Measurements from ENCODE around the gene PDXK. TPM values are rescaled to one million over a fixed set of nuclear protein-coding genes. Genes with fewer than 3 reads are reported as not detected.

PDXK gene
- total and polyA plus RNA-seq, 2 of the 8 experiments (the other 6 are each of a cell fraction or from before 2014, with no cell fraction given), result 78.0 to 112 TPM

- no peak for TF ChIP-seq SIRT6 (IDR thresholded peaks at IDR 0.05; ENCODE audit: low read length)
- no peak for TF ChIP-seq CREB1 (IDR thresholded peaks at IDR 0.05)
- no peak for TF ChIP-seq KDM1A (IDR thresholded peaks at IDR 0.05; ENCODE audit: borderline replicate concordance, low read length)
- TF ChIP-seq YY1 (IDR thresholded peaks at IDR 0.05; ENCODE audit: low read depth, low read length), result no peak
- no peak for TF ChIP-seq KDM4A (IDR thresholded peaks at IDR 0.05; ENCODE audit: low read depth, low read length, severe bottlenecking)
- TF ChIP-seq TEAD4 (IDR thresholded peaks at IDR 0.05; ENCODE audit: low read depth, low read length), result no peak
- TF ChIP-seq CHD1 (IDR thresholded peaks at IDR 0.05; ENCODE audit: low read depth, low read length), result no peak
- TF ChIP-seq SRF (IDR thresholded peaks at IDR 0.05; ENCODE audit: low read depth, low read length), result no peak
- no peak for TF ChIP-seq TBP (IDR thresholded peaks at IDR 0.05; ENCODE audit: low read depth, low read length)
- no peak for TF ChIP-seq SP2 (IDR thresholded peaks at IDR 0.05; ENCODE audit: low read length)
- no peak overlapping the region for H3K14ac ChIP-seq (ENCODE audit: insufficient read length)
- H3K23me2 ChIP-seq (ENCODE audit: low read depth, low read length), result no peaks in the 10 kb centered on the region
- no peak overlapping the region for H3K23ac ChIP-seq (ENCODE audit: insufficient read length)
- no peak overlapping the region for H3K18ac ChIP-seq (ENCODE audit: extremely low read depth, low read length)
- H3K4me1 ChIP-seq (replicated peaks in 1 of 4; ENCODE audit: control insufficient read depth in 3 of 4, insufficient read depth in 4 of 4, low read length in 3 of 4), result no peaks in the 10 kb centered on the region
- no peak overlapping the region for H3K4me3 ChIP-seq (ENCODE audit: extremely low read depth in 1 of 4, insufficient read depth in 2 of 4, low read depth in 3 of 4, low read length in 4 of 4)
- CTCF ChIA-PET (ENCODE audit: partially characterized antibody), result interaction anchor here (0.8 to 0.9 kb wide), 2 partner anchors 134 to 136 kb away, joined by 3 read pairs; no protein-coding TSS in a partner anchor
- peaks cover 13 to 15% of the 10 kb centered on the region in 2 experiments for H4K20me1 ChIP-seq (replicated peaks in 1 of 2; ENCODE audit: control insufficient read depth in 1 of 2, insufficient read depth in 2 of 2, low read length in 2 of 2)
- H3K9me3 ChIP-seq (ENCODE audit: insufficient read depth in 2 of 2, low read depth in 1 of 2, low read length in 1 of 2), result no peaks in the 10 kb centered on the region
- no peak overlapping the region for H2AFZ ChIP-seq (ENCODE audit: low read length)
- H2BK12ac ChIP-seq (ENCODE audit: low read depth, low read length), result no peak overlapping the region
- H4K5ac ChIP-seq (ENCODE audit: insufficient read length, low read depth, low read length), result no peak overlapping the region
- H3K9ac ChIP-seq (replicated peaks in 1 of 4; ENCODE audit: extremely low read depth in 1 of 4, low read depth in 3 of 4, low read length in 3 of 4), result no peak overlapping the region
- no peak overlapping the region for H2BK15ac ChIP-seq (ENCODE audit: low read length)
- no peak overlapping the region for H4K8ac ChIP-seq (ENCODE audit: extremely low read depth, insufficient read depth, low read length)
- peaks cover 11 to 38% (median 29%) of the 10 kb centered on the region in 4 experiments for H3K36me3 ChIP-seq (ENCODE audit: control insufficient read depth in 2 of 4, insufficient read depth in 4 of 4, low read length in 3 of 4)
- POLR2A ChIA-PET (ENCODE audit: partially characterized antibody), result interaction anchor here (0.6 to 8.4 kb wide), 2 partner anchors 13 to 67 kb away, joined by 3 to 80 read pairs; partner anchors contain the start of gene RRP1
- 91% methylated on average over 14 of the region's 14 CpGs; no CpG with 5 or more reads in 1 of the 2 experiments for WGBS, 2 experiments (ENCODE audit: extremely low coverage in 1 of 2, insufficient coverage in 1 of 2, insufficient read length in 1 of 2, insufficient replicate concordance in 2 of 2, low coverage in 1 of 2, low lambda C conversion rate in 2 of 2, missing lambda C conversion rate in 1 of 2)
- H2AK5ac ChIP-seq (ENCODE audit: low read depth, low read length), result no peak overlapping the region
- H2BK20ac ChIP-seq (ENCODE audit: low read length), result no peak overlapping the region
- no peak overlapping the region for H3K27ac ChIP-seq (ENCODE audit: low read depth, low read length)
- FAIRE-seq (no peak), DNase-seq (ENCODE audit: low read depth in 1 of 2, low spot score in 2 of 2) (no peak)
- no peak overlapping the region for H3K4me2 ChIP-seq (ENCODE audit: insufficient read depth in 1 of 2, low read depth in 2 of 2, low read length in 2 of 2)
- no peak overlapping the region for H2BK120ac ChIP-seq (replicated peaks; ENCODE audit: low read depth, low read length)
- H3K4ac ChIP-seq (replicated peaks; ENCODE audit: insufficient read length, low read depth, low read length), result no peak overlapping the region
- no peaks in the 10 kb centered on the region for H3K27me3 ChIP-seq (replicated peaks in 1 of 4; ENCODE audit: control insufficient read depth in 3 of 4, extremely low read depth in 1 of 4, insufficient read depth in 3 of 4, low read length in 3 of 4)
- H3K79me1 ChIP-seq (ENCODE audit: low read depth, low read length), result no peaks in the 10 kb centered on the region
- H2BK5ac ChIP-seq (ENCODE audit: low read depth, low read length), result no peak overlapping the region
- H4K91ac ChIP-seq (replicated peaks; ENCODE audit: insufficient read length, low read length), result no peak overlapping the region
- H3K56ac ChIP-seq (replicated peaks; ENCODE audit: insufficient read length, low read depth, low read length), result no peak overlapping the region
- H3K79me2 ChIP-seq (ENCODE audit: control insufficient read depth in 1 of 2, insufficient read depth in 2 of 2, low read length in 2 of 2), result no peaks in the 10 kb centered on the region
These were observed 86.4 kb downstream of the PDXK start for GRCh38 chr21:43805275-43805800.

Measured in H1 (cell line).